ENCODE data around the gene HOXC4. TPM values are rescaled to one million over a fixed set of nuclear protein-coding genes. Genes with fewer than 3 reads are reported as not detected.

Gene HOXC4
- total and polyA plus RNA-seq, 2 donors (not counting 3 experiments of a cell fraction or from before 2014, with no cell fraction given), result 0.06 to 0.58 TPM

- intact Hi-C loops (cut with micrococcal nuclease), result no loop called here
- Histone ChIP-seq H3K9me3 (replicated peaks; ENCODE audit: control insufficient read depth, insufficient read depth, low read length) (no peaks in the 10 kb centered on the region), H3K4me1 (ENCODE audit: control insufficient read depth, extremely low read depth, insufficient read depth, low read length) (no peaks in the 10 kb centered on the region), H3K36me3 (ENCODE audit: control insufficient read depth in 2 of 2, extremely low read depth in 1 of 2, insufficient read depth in 2 of 2, low read length in 2 of 2) (no peaks in the 10 kb centered on the region), H3K79me2 (ENCODE audit: control insufficient read depth, insufficient read depth, low read length) (no peaks in the 10 kb centered on the region), H3K9ac (replicated peaks; ENCODE audit: extremely low read depth, insufficient read depth, low read length) (no peak overlapping the region), H3K27me3 (ENCODE audit: control insufficient read depth in 2 of 2, insufficient read depth in 2 of 2, low read length in 2 of 2) (peaks cover 11 to 14% of the 10 kb centered on the region in 2 experiments), H3K4me2 (ENCODE audit: insufficient read depth, low read length) (no peak overlapping the region), H4K20me1 (replicated peaks; ENCODE audit: control insufficient read depth, extremely low read depth, insufficient read depth, low read length) (no peaks in the 10 kb centered on the region), H3K4me3 (replicated peaks in 1 of 3; ENCODE audit: insufficient read depth in 1 of 3, low read depth in 1 of 3, low read length in 3 of 3) (no peak overlapping the region), H3K27ac (ENCODE audit: insufficient read depth, low read depth, low read length) (no peak overlapping the region), H3K9me1 (replicated peaks; ENCODE audit: control insufficient read depth, extremely low read depth, insufficient read depth, low read length) (no peaks in the 10 kb centered on the region), H2AFZ (ENCODE audit: low read depth, low read length) (no peak overlapping the region)
- no TSS peak for BruUV-seq (replicated peaks)
- TF ChIP-seq MAX (IDR thresholded peaks at IDR 0.05; ENCODE audit: insufficient read depth, insufficient read length), result no peak
- no peak for TF ChIP-seq GATA2 (IDR thresholded peaks at IDR 0.05; ENCODE audit: insufficient read depth, insufficient read length, low read depth, low read length)
- no peak for TF ChIP-seq EZH2 (IDR thresholded peaks at IDR 0.05; ENCODE audit: borderline replicate concordance, low read depth, low read length, severe bottlenecking)
- no peak for TF ChIP-seq CTCF (IDR thresholded peaks at IDR 0.05; ENCODE audit: extremely low read depth in 1 of 2, insufficient read depth in 1 of 2, low read depth in 1 of 2, low read length in 2 of 2)
- no peak for TF ChIP-seq JUN (IDR thresholded peaks at IDR 0.05; ENCODE audit: borderline replicate concordance, insufficient read depth, insufficient read length, low read depth)
- TF ChIP-seq MYC (IDR thresholded peaks at IDR 0.05; ENCODE audit: low read depth, low read length), result no peak
- TF ChIP-seq POLR2AphosphoS5 (IDR thresholded peaks at IDR 0.05; ENCODE audit: insufficient read depth, low read depth, low read length), result no peak
- TF ChIP-seq POLR2A (IDR thresholded peaks at IDR 0.05; ENCODE audit: low read depth, low read length), result no peak
- TF ChIP-seq FOS (IDR thresholded peaks at IDR 0.05; ENCODE audit: borderline replicate concordance, insufficient read depth, low read length), result no peak
- CTCF ChIA-PET, result no interaction called here
- POLR2A ChIA-PET, result no interaction called here
- no peak for DNase-seq (ENCODE audit: low read depth, low spot score)
- dilution Hi-C loops (cut with MboI; ENCODE audit: extremely low pct_ligation_motif_present, low sequenced_read_pairs), result no loop called here
- no peak for FAIRE-seq
Measured at GRCh38 chr12:54074308-54074707, 20.7 kb downstream of the HOXC4 start.
